ENCODE data around the gene MINDY1.

GRCh38 chr1:151056149-151056548 lies 49.4 kb upstream of the MINDY1 start:
- TF ChIP-seq CTCF (IDR thresholded peaks at IDR 0.05) (no peak), POLR2AphosphoS5 (IDR thresholded peaks at IDR 0.05) (no peak)

All from sigmoid colon (tissue), 4 donors.